Prostate gland (tissue), 2 donors: ENCODE data around the gene MMD2. TPM values are rescaled to one million over a fixed set of nuclear protein-coding genes. Genes with fewer than 3 reads are reported as not detected.

Experiments
- DNase-seq: peaks from one replicate; pipeline ENCODE4 v3.0.0-alpha.2; 2019; ENCODE audit warnings: low spot score
- H3K27ac ChIP-seq, 2 donors: fragments of 200-600 bp; sonication (generic); 2 replicates each; pipeline ENCODE4 v1.5.1; 2017 to 2019
- H3K27me3 ChIP-seq: fragments of 200-600 bp; sonication (generic); replicated peaks from 2 replicates; pipeline ENCODE4 v1.5.1; 2019; ENCODE audit not compliant: insufficient read depth
- H3K36me3 ChIP-seq, 2 donors: fragments of 200-600 bp; sonication (generic); 1 replicate in 1 of 2; 2 replicates in 1 of 2; pipeline versions ENCODE4 v1.5.1 to v1.8.1; 2017 to 2019
- H3K4me1 ChIP-seq: fragments of 200-600 bp; sonication (generic); replicated peaks from 2 replicates; pipeline ENCODE4 v1.5.1; 2019
- H3K4me3 ChIP-seq, 2 donors: fragments of 200-600 bp; sonication (generic); 2 replicates each; pipeline ENCODE4 v1.5.1; 2017 to 2019
- H3K9me3 ChIP-seq: fragments of 200-600 bp; sonication (generic); 2 replicates; pipeline ENCODE4 v1.5.1; 2017
- POLR2A ChIP-seq: fragments of 450-650 bp; IDR thresholded peaks from one replicate; pipeline ENCODE4 v1.6.1; 2016; ENCODE audit warnings: antibody characterized with exemption, mild to moderate bottlenecking
- POLR2AphosphoS5 ChIP-seq: sonication (generic); formaldehyde crosslinking; IDR thresholded peaks from one replicate; pipeline ENCODE4 v1.6.1; 2017; ENCODE audit warnings: antibody characterized with exemption
- WGBS: methylation state at CpG from one replicate; pipeline ENCODE4 v1.1.5; 2018; 5-methylcytosine and 5-hydroxymethylcytosine counted together
- intact Hi-C: fragments of 100-400 bp; cut with DNase I; formaldehyde crosslinking; loops from one replicate; pipeline ENCODE4 v1.14.2; 2022
- total RNA-seq, 2 donors: library from RNA; depleted of rRNA; stranded (reverse); fragments of >200 nt; gene quantifications; one replicate each; pipeline ENCODE4 v1.1.0, GENCODE V29; 2016
- TF ChIP-seq, protein P1 (sequence below), 4 experiments: fragments of 200-600 bp in 2 of 4; fragments of 450-650 bp in 2 of 4; sonication (generic) in 2 of 4; IDR thresholded peaks; 1 replicate in 3 of 4; 2 replicates in 1 of 4; pipeline ENCODE4 v1.5.1; 2016 to 2019; ENCODE audit warnings: antibody characterized with exemption in 4 of 4, mild to moderate bottlenecking in 2 of 4, moderate library complexity in 2 of 4

Gene MMD2, protein sequence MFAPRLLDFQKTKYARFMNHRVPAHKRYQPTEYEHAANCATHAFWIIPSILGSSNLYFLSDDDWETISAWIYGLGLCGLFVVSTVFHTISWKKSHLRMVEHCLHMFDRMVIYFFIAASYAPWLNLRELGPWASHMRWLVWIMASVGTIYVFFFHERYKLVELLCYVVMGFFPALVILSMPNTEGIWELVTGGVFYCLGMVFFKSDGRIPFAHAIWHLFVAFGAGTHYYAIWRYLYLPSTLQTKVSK
- 10 to 100 TPM in 1 of 2 donors, not detected in 1; 14.7 TPM for total RNA-seq

DNA sequence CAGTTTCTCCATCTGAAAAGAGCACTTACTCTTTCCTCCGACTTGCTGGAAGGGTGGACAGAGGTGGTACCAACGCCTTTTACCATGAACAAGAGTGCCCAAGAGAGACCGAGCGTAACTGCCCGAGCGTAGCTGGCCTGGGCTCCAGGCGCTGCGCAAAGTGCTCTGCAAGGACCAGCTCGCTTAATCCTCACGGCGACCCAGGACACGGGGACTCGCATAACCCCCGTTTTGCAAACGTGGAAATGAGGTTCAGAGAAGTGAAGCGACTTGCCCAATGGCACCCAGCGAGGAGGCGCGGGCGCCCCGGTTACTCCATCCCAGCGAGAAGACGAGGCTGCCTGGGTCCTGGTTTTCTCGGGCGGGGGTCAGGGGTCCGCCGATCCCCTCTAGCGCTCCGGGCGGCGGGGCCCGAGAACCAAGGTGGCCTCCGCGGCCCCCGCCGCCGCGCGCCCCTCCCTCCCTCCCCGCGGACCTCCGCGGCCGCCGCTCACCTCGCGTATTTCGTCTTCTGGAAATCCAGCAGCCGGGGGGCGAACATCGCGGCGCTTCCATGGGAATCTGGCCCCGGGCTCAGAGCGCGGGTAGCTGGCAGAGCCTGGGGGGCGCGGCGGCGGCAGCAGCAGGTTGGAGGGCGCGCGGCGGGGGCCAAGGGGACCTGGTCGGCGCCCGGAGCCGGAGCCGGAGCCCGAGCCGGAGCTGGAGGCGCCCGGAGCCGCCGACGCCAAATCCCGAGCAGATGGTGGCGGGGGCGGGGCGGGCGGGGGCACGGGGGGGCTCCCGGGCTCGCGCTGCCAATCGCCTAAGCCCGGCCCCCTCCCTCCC is at the start of gene MMD2:
Gene MMD2 (minus strand): TSS at position 711 of the 825 bp plus-strand sequence. CDS start 170 bp downstream, at position 541.
- intact Hi-C loops = no loop called here
- WGBS = 4% methylated on average over 28 of the region's 87 CpGs
- Histone ChIP-seq H3K4me3 (peak within 1 kb of the TSS; percentile 28 to 35), H3K9me3 (no peaks in the 10 kb centered on the region), H3K27ac (no peak within 1 kb of the TSS), H3K27me3 (peaks cover 5% of the 10 kb centered on the region), H3K4me1 (peaks cover 3% of the 10 kb centered on the region), H3K36me3 (no peaks in the 10 kb centered on the region)
- DNase-seq = no peak
- TF ChIP-seq, protein P1, sequence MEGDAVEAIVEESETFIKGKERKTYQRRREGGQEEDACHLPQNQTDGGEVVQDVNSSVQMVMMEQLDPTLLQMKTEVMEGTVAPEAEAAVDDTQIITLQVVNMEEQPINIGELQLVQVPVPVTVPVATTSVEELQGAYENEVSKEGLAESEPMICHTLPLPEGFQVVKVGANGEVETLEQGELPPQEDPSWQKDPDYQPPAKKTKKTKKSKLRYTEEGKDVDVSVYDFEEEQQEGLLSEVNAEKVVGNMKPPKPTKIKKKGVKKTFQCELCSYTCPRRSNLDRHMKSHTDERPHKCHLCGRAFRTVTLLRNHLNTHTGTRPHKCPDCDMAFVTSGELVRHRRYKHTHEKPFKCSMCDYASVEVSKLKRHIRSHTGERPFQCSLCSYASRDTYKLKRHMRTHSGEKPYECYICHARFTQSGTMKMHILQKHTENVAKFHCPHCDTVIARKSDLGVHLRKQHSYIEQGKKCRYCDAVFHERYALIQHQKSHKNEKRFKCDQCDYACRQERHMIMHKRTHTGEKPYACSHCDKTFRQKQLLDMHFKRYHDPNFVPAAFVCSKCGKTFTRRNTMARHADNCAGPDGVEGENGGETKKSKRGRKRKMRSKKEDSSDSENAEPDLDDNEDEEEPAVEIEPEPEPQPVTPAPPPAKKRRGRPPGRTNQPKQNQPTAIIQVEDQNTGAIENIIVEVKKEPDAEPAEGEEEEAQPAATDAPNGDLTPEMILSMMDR (IDR thresholded peaks at IDR 0.05) = no peak
- TF ChIP-seq POLR2A = no peak
- TF ChIP-seq POLR2AphosphoS5 = no peak

DNA sequence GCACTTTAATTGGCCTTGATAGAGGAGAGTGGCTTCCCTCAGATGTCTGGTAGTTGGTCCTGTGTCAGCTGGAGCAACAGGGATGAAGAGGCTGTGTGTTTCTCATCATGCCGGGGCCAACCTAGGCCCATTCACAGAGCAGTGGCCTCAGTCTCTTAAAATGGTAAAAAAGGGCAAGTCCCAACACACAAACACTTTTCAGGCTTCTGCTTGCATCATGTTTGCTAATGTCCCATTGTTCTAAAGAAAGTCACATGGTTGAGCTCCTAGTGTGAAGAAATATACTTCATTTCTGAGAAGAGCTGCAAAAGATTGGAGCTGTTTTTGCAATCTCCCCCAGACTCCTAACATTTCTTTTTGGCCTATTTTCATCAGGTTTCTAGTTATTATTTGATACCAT is 46.1 kb upstream of the MMD2 start:
- H3K9me3 ChIP-seq = no peaks in the 10 kb centered on the region
- H3K4me1 ChIP-seq = no peaks in the 10 kb centered on the region
- TF ChIP-seq POLR2AphosphoS5 = no peak
- TF ChIP-seq POLR2A = no peak
- TF ChIP-seq, protein P1 (IDR thresholded peaks at IDR 0.05) = no peak
- WGBS = 43% methylated on average over 1 of the region's 1 CpG
- no peak for DNase-seq
- H3K4me3 ChIP-seq = no peak overlapping the region
- intact Hi-C loops = no loop called here
- H3K27ac ChIP-seq = no peak overlapping the region
- no peaks in the 10 kb centered on the region for H3K36me3 ChIP-seq
- no peaks in the 10 kb centered on the region for H3K27me3 ChIP-seq

DNA sequence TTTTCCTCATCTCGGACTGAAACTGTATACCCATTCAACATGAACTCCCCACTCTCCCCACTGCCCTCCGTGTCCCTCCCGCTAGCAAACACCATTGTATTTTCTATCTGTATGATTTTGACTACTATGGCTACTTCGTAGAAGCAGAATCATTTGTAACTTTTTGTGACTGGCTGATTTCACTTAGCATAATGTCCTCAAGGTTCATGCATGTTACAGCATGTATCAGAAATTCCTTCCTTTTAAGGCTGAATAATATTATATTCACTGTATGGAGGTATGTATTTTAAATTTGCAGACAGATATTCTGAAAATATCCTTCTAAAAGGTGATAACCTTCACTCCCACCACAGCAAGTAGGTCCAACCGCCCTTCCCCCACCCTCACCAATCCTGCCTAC is 42.9 kb upstream of the MMD2 start:
- WGBS = 81% methylated on average over 5 of the region's 5 CpGs
- H3K27me3 ChIP-seq = no peaks in the 10 kb centered on the region
- no peaks in the 10 kb centered on the region for H3K9me3 ChIP-seq
- TF ChIP-seq, protein P1 (IDR thresholded peaks at IDR 0.05) = no peak
- TF ChIP-seq POLR2AphosphoS5 = no peak
- TF ChIP-seq POLR2A = no peak
- DNase-seq = no peak
- H3K4me3 ChIP-seq = no peak overlapping the region
- intact Hi-C loops = no loop called here
- H3K4me1 ChIP-seq = no peaks in the 10 kb centered on the region
- H3K36me3 ChIP-seq = no peaks in the 10 kb centered on the region
- no peak overlapping the region for H3K27ac ChIP-seq

DNA sequence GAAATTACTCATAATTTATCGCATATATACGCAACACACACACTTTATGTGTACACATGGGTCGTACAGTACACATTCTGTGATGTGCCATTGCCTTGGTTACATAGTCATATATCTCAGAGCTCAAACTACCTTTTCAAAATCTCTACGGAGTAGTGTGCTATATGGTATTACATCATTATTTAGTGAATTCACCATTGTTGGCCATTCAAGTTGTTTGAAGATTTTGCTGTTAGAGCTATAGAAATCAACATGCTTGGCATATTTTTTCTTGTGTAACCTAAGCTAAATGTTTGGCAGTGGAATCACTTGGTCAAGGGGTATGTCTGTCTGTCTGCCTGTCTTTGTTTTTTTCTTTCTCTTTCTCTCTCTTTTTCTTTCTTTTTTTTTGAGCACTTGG is 42.0 kb upstream of the MMD2 start:
- intact Hi-C loops = no loop called here
- peaks cover 0 to 2% of the 10 kb centered on the region in 2 donors for H3K36me3 ChIP-seq

More for the DNA sequence above, 42.0 kb upstream of the MMD2 start:
- WGBS = 85% methylated on average over 4 of the region's 4 CpGs
- H3K27ac ChIP-seq = no peak overlapping the region
- TF ChIP-seq, protein P1 (IDR thresholded peaks at IDR 0.05) = no peak
- TF ChIP-seq POLR2AphosphoS5 = no peak
- no peak for TF ChIP-seq POLR2A
- no peaks in the 10 kb centered on the region for H3K9me3 ChIP-seq
- no peaks in the 10 kb centered on the region for H3K4me1 ChIP-seq
- no peak overlapping the region for H3K4me3 ChIP-seq
- no peaks in the 10 kb centered on the region for H3K27me3 ChIP-seq
- DNase-seq = no peak
